Naive thymus-derived CD4-positive, alpha-beta T cell (primary cell): ENCODE data around the gene ITPR3. TPM values are rescaled to one million over a fixed set of nuclear protein-coding genes. Genes with fewer than 3 reads are reported as not detected.

ENCODE experiments used
- ATAC-seq: fragments of 150-1000 bp; cut with Tn5 transposase; 2 replicates; pipeline ENCODE4 v1.10.0; 2021; ENCODE audit warnings: mild to moderate bottlenecking, moderate library complexity
- CTCF ChIA-PET: fragments of 350-600 bp; sonication (Branson Sonifier 250); formaldehyde crosslinking; loops from one replicate; lab custom pipeline; 2021; ENCODE audit warnings: antibody characterized with exemption; lab: Charles Lee
- POLR2A ChIA-PET: fragments of 350-600 bp; sonication (Branson Sonifier 250); formaldehyde crosslinking; loops from one replicate; lab custom pipeline; 2021; ENCODE audit warnings: antibody characterized with exemption, inconsistent platforms; lab: Charles Lee
- DNase-seq, 9 donors: peaks; one replicate each; pipeline versions ENCODE4 v3.0.0 to v3.0.0-alpha.2; 2020 to 2022; ENCODE audit warnings: mixed read lengths in 1 of 9
- H3K27ac ChIP-seq: one replicate; pipeline ENCODE4 v1.7.0; 2013; ENCODE audit warnings: mild to moderate bottlenecking, low read depth, low read length, moderate library complexity
- H3K27me3 ChIP-seq, 2 donors: one replicate each; pipeline ENCODE4 v1.7.0; 2013; ENCODE audit warnings: low read length in 2 of 2, mild to moderate bottlenecking in 2 of 2, moderate library complexity in 2 of 2; ENCODE audit not compliant: control insufficient read depth in 2 of 2, insufficient read depth in 2 of 2
- H3K36me3 ChIP-seq, 3 experiments: 1 replicate in 2 of 3; 2 replicates in 1 of 3; pipeline ENCODE4 v1.7.0; 2013; ENCODE audit warnings: low read length in 3 of 3, mild to moderate bottlenecking in 3 of 3, moderate library complexity in 1 of 3; ENCODE audit not compliant: insufficient read depth in 3 of 3, control insufficient read depth in 2 of 3
- H3K4me1 ChIP-seq, 2 donors: one replicate each; pipeline ENCODE4 v1.7.0; 2013; ENCODE audit warnings: low read length in 2 of 2, mild to moderate bottlenecking in 2 of 2, moderate library complexity in 1 of 2; ENCODE audit not compliant: control insufficient read depth in 2 of 2, insufficient read depth in 2 of 2
- H3K4me3 ChIP-seq: 2 replicates; pipeline ENCODE4 v1.7.0; 2013; ENCODE audit warnings: mild to moderate bottlenecking, low read length
- H3K9me3 ChIP-seq, 3 experiments: 1 replicate in 2 of 3; 2 replicates in 1 of 3; pipeline ENCODE4 v1.7.0; 2013; ENCODE audit warnings: low read length in 3 of 3; ENCODE audit not compliant: control insufficient read depth in 2 of 3
- H3K27ac Mint-ChIP-seq, 9 donors: one replicate each; pipeline ENCODE4 v1.8.0; 2020 to 2022; ENCODE audit warnings: mixed read lengths in 9 of 9, mild to moderate bottlenecking in 8 of 9, moderate library complexity in 5 of 9, inconsistent platforms in 2 of 9
- H3K27me3 Mint-ChIP-seq, 5 donors: one replicate each; pipeline ENCODE4 v1.8.0; 2021 to 2022; ENCODE audit warnings: mixed read lengths in 5 of 5, mild to moderate bottlenecking in 1 of 5
- H3K36me3 Mint-ChIP-seq, 5 donors: one replicate each; pipeline ENCODE4 v1.8.0; 2020 to 2022; ENCODE audit warnings: mixed read lengths in 5 of 5, mild to moderate bottlenecking in 3 of 5, inconsistent platforms in 1 of 5
- H3K4me1 Mint-ChIP-seq, 7 donors: one replicate each; pipeline ENCODE4 v1.8.0; 2020 to 2022; ENCODE audit warnings: mixed read lengths in 7 of 7, mild to moderate bottlenecking in 3 of 7, inconsistent platforms in 1 of 7
- H3K4me3 Mint-ChIP-seq, 10 donors: one replicate each; pipeline ENCODE4 v1.8.0; 2020 to 2022; ENCODE audit warnings: mild to moderate bottlenecking in 10 of 10, mixed read lengths in 10 of 10, moderate library complexity in 6 of 10, inconsistent platforms in 2 of 10
- H3K9me3 Mint-ChIP-seq, 11 donors: one replicate each; pipeline ENCODE4 v1.8.0; 2020 to 2022; ENCODE audit warnings: mixed read lengths in 11 of 11, mild to moderate bottlenecking in 4 of 11, inconsistent platforms in 1 of 11, moderate library complexity in 1 of 11
- intact Hi-C, 2 donors: fragments of 100-400 bp; cut with micrococcal nuclease; formaldehyde crosslinking; loops; one replicate each; pipeline ENCODE4 v1.15.1; 2023
- polyA plus RNA-seq, 2 donors: library from polyadenylated mRNA; unstranded; fragments of 300-500 nt; fragmentation: Illumina TruSeq; gene quantifications; one replicate each; pipeline ENCODE4 v1.2.3, GENCODE V29; 2021
- total RNA-seq, 6 experiments: library from RNA in 5 of 6; stranded (reverse) in 5 of 6; gene quantifications; 1 replicate in 5 of 6; 2 replicates in 1 of 6; pipeline ENCODE4 v1.2.3 and lab custom pipeline; 2021 to 2026

Gene ITPR3
- total and polyA plus RNA-seq, 7 experiments from 2014 or later: 1.7 to 65.7 (median 41.4) TPM

GRCh38 chr6:33610779-33611732 is 10.1 kb upstream of the ITPR3 start:
- Histone ChIP-seq H3K27me3 (no peaks in the 10 kb centered on the region), H3K4me3 (no peak overlapping the region), H3K4me1 (no peaks in the 10 kb centered on the region), H3K27ac (no peak overlapping the region), H3K9me3 (no peaks in the 10 kb centered on the region), H3K36me3 (no peaks in the 10 kb centered on the region)
- peaks cover 0 to 2% (median 0%) of the 10 kb centered on the region in 11 donors for H3K9me3 Mint-ChIP-seq
- ATAC-seq: no peak
- H3K27me3 Mint-ChIP-seq: peaks cover 0 to 7% (median 0%) of the 10 kb centered on the region in 5 donors
- peaks cover 0 to 6% (median under 1%) of the 10 kb centered on the region in 7 donors for H3K4me1 Mint-ChIP-seq
- ChIA-PET POLR2A (interaction anchor here (0.8 kb wide), 1 partner anchor 69 kb away, joined by 3 read pairs; no protein-coding TSS in a partner anchor), CTCF (interaction anchor here (1.1 kb wide), 1 partner anchor 21 kb away, joined by 3 read pairs; no protein-coding TSS in a partner anchor)
- no peak overlapping the region for H3K4me3 Mint-ChIP-seq
- no peak overlapping the region for H3K27ac Mint-ChIP-seq
- intact Hi-C loops: no loop called here
- no peak for DNase-seq
- H3K36me3 Mint-ChIP-seq: no peaks in the 10 kb centered on the region

- peaks cover 0 to 6% of the 10 kb centered on the region in 2 donors for H3K4me1 ChIP-seq
- ChIA-PET CTCF (interaction anchor here (0.7 kb wide), 1 partner anchor 407 kb away, joined by 4 read pairs; no protein-coding TSS in a partner anchor), POLR2A (interaction anchor here (1.4 kb wide), 1 partner anchor 26 kb away, joined by 5 read pairs; no protein-coding TSS in a partner anchor)
- H3K9me3 Mint-ChIP-seq: peaks cover 0 to 2% (median 0%) of the 10 kb centered on the region in 11 donors
- H3K9me3 ChIP-seq: no peaks in the 10 kb centered on the region
- H3K27ac Mint-ChIP-seq: peak overlapping the region in 3 of 9 donors; percentile 35 to 77 (median 39)
- no peak overlapping the region for H3K4me3 Mint-ChIP-seq
- peaks cover 0 to 8% (median 0%) of the 10 kb centered on the region in 5 donors for H3K27me3 Mint-ChIP-seq
- H3K36me3 ChIP-seq: no peaks in the 10 kb centered on the region
- H3K36me3 Mint-ChIP-seq: no peaks in the 10 kb centered on the region
- H3K4me1 Mint-ChIP-seq: peaks cover 0 to 19% (median 8%) of the 10 kb centered on the region in 7 donors
- H3K27me3 ChIP-seq: no peaks in the 10 kb centered on the region
- DNase-seq: no peak
- intact Hi-C loops: no loop called here
- H3K27ac ChIP-seq: no peak overlapping the region
- no peak overlapping the region for H3K4me3 ChIP-seq
- no peak for ATAC-seq
Observed at GRCh38 chr6:33613146-33613794, 7.9 kb upstream of the ITPR3 start.

DNA sequence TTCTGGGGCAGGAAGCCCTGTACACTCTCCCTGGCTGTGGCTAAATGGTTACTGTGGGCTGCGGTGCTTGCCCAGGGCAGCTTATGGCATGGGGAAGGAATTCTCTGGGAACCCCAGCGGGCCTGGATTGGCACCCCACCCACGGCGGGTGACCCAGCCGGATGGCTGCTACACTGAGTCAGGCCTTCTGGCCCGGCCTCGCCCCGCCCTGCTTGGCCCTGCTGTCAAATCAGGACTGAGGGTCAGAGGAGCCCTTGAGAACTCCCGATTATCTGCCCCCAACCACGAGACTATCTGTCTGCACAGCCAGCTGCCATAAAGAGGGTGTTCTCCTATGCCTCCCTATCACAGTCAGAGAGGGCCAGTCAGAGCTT is 7.3 kb upstream of the ITPR3 start:
- Mint-ChIP-seq H3K9me3 (peaks cover 0 to 2% (median 0%) of the 10 kb centered on the region in 11 donors), H3K27me3 (peaks cover 0 to 8% (median 0%) of the 10 kb centered on the region in 5 donors), H3K36me3 (no peaks in the 10 kb centered on the region), H3K4me1 (peaks cover 0 to 24% (median 11%) of the 10 kb centered on the region in 7 donors), H3K4me3 (no peak overlapping the region), H3K27ac (peak overlapping the region in 3 of 9 donors; percentile 35 to 39 (median 36))
- DNase-seq (no peak), ATAC-seq (no peak)
- Histone ChIP-seq H3K36me3 (no peaks in the 10 kb centered on the region), H3K4me3 (no peak overlapping the region), H3K27me3 (no peaks in the 10 kb centered on the region), H3K9me3 (no peaks in the 10 kb centered on the region), H3K4me1 (peaks cover 0 to 6% of the 10 kb centered on the region in 2 donors), H3K27ac (no peak overlapping the region)
- intact Hi-C loops: no loop called here
- ChIA-PET CTCF (no interaction called here), POLR2A (interaction anchor here (1.4 kb wide), 1 partner anchor 27 kb away, joined by 5 read pairs; no protein-coding TSS in a partner anchor)

DNA sequence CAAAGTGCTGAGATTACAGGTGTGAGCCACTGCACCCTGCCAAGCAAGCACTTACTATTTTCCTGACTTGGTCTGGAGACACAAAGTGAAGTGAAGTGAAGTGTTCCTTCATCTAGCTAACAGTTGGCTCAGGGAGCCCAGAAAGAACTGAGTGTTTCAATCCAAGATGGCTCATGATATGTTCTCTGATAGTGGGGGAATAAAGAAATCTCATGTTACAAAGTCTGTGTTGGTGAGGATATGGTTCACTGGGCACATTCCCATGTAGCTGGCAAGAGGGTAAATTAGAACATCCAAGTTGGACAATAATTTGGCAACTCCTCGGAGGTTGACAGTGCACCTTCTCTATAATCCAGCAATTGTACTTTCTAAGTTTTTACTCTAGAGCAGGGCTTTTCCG is 5.0 kb upstream of the ITPR3 start:
- ATAC-seq: no peak
- H3K27me3 ChIP-seq: no peaks in the 10 kb centered on the region
- Mint-ChIP-seq H3K27me3 (peaks cover 0 to 4% (median 0%) of the 10 kb centered on the region in 5 donors), H3K36me3 (no peaks in the 10 kb centered on the region), H3K4me1 (peaks cover 8 to 41% (median 29%) of the 10 kb centered on the region in 7 donors), H3K4me3 (no peak overlapping the region), H3K27ac (peak overlapping the region in 5 of 9 donors; percentile 23 to 68 (median 63)), H3K9me3 (peaks cover 0 to 2% (median 0%) of the 10 kb centered on the region in 11 donors)
- no peak for DNase-seq
- H3K36me3 ChIP-seq: no peaks in the 10 kb centered on the region
- no peaks in the 10 kb centered on the region for H3K9me3 ChIP-seq
- CTCF ChIA-PET: interaction anchor here (0.9 kb wide), 1 partner anchor 30 kb away, joined by 3 read pairs; no protein-coding TSS in a partner anchor
- no peak overlapping the region for H3K27ac ChIP-seq
- POLR2A ChIA-PET: interaction anchor here (0.8 to 2.2 kb wide), 3 partner anchors 20 to 83 kb away, joined by 4 to 5 read pairs (median 4); no protein-coding TSS in a partner anchor
- H3K4me1 ChIP-seq: peaks cover 0 to 17% of the 10 kb centered on the region in 2 donors
- H3K4me3 ChIP-seq: no peak overlapping the region
- intact Hi-C loops: no loop called here

DNA sequence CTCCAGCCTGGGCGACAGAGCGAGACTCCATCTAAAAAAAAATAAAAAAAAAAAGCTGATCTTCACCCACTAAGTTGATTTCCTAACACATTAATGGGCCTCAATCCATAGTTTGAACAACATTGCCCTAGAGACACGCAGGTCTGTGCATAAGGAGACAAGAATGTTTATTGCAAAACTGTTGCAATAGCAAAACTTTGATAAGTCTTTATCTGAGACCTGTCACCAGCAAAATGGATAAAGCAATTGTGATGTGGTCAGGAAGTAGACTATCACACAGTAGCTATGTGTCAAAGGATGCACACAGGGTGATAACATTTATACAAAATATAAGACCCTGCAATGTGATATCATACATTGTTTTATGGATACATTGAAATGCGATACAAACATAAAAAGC is 4.2 kb upstream of the ITPR3 start:
- Mint-ChIP-seq H3K27me3 (peaks cover 0 to 4% (median 0%) of the 10 kb centered on the region in 5 donors), H3K27ac (peak overlapping the region in 7 of 9 donors; percentile 8 to 84 (median 66)), H3K4me1 (peaks cover 8 to 41% (median 29%) of the 10 kb centered on the region in 7 donors), H3K9me3 (peaks cover 0 to 2% (median 0%) of the 10 kb centered on the region in 11 donors), H3K36me3 (no peaks in the 10 kb centered on the region), H3K4me3 (peak overlapping the region in 6 of 10 donors; percentile 23 to 58 (median 37))
- H3K9me3 ChIP-seq: no peaks in the 10 kb centered on the region
- peaks cover 0 to 17% of the 10 kb centered on the region in 2 donors for H3K4me1 ChIP-seq
- ATAC-seq (no peak), DNase-seq (peak in 5 of 9 donors; percentile 20 to 48 (median 42))
- peaks cover 0 to 6% (median 0%) of the 10 kb centered on the region in 3 experiments for H3K36me3 ChIP-seq
- H3K27me3 ChIP-seq: no peaks in the 10 kb centered on the region
- ChIA-PET POLR2A (interaction anchor here (0.6 to 1.2 kb wide), 3 partner anchors 21 to 94 kb away, joined by 4 to 5 read pairs (median 4); no protein-coding TSS in a partner anchor), CTCF (interaction anchor here (0.5 to 0.9 kb wide), 4 partner anchors 8 to 30 kb away, joined by 3 read pairs; no protein-coding TSS in a partner anchor)
- H3K27ac ChIP-seq: peak overlapping the region; percentile 33
- intact Hi-C loops: no loop called here
- H3K4me3 ChIP-seq: no peak overlapping the region
